ENCODE measurements around the gene TNPO2. TPM values are rescaled to one million over a fixed set of nuclear protein-coding genes. Genes with fewer than 3 reads are reported as not detected.

Gene TNPO2
- total RNA-seq, 1 donor from 2014 or later = 42.7 TPM

GRCh38 chr19:12711187-12711586 lies 12.5 kb downstream of the TNPO2 start:
- TF ChIP-seq CTCF (IDR thresholded peaks at IDR 0.05) = no peak
- H3K36me3 ChIP-seq = peaks cover 95% of the 10 kb centered on the region
- no peaks in the 10 kb centered on the region for H3K27me3 ChIP-seq (ENCODE audit: low read depth)
- H3K4me1 ChIP-seq = no peaks in the 10 kb centered on the region
- ATAC-seq (no peak), DNase-seq (no peak)
- no peak overlapping the region for H3K4me3 ChIP-seq
- intact Hi-C loops (cut with DNase I) = no loop called here
- no peaks in the 10 kb centered on the region for H3K9me3 ChIP-seq
- H3K27ac ChIP-seq = no peak overlapping the region

- H3K27me3 ChIP-seq (ENCODE audit: low read depth) = no peaks in the 10 kb centered on the region
- no peak for TF ChIP-seq CTCF (IDR thresholded peaks at IDR 0.05)
- peaks cover 95% of the 10 kb centered on the region for H3K36me3 ChIP-seq
Measured at GRCh38 chr19:12708641-12709040, 15.1 kb downstream of the TNPO2 start.

GRCh38 chr19:12706332-12706718 lies 17.4 kb downstream of the TNPO2 start:
- H3K36me3 ChIP-seq = peaks cover 100% of the 10 kb centered on the region
- no peaks in the 10 kb centered on the region for H3K27me3 ChIP-seq (ENCODE audit: low read depth)
- no peaks in the 10 kb centered on the region for H3K9me3 ChIP-seq
- H3K27ac ChIP-seq = no peak overlapping the region
- ATAC-seq (no peak), DNase-seq (no peak)
- no peaks in the 10 kb centered on the region for H3K4me1 ChIP-seq
- no peak for TF ChIP-seq CTCF (IDR thresholded peaks at IDR 0.05)
- intact Hi-C loops (cut with DNase I) = no loop called here
- H3K4me3 ChIP-seq = no peak overlapping the region

More at GRCh38 chr19:12708641-12709040, 15.1 kb downstream of the TNPO2 start:
- H3K4me3 ChIP-seq = no peak overlapping the region
- DNase-seq (no peak), ATAC-seq (no peak)
- no peak overlapping the region for H3K27ac ChIP-seq
- H3K4me1 ChIP-seq = no peaks in the 10 kb centered on the region
- intact Hi-C loops (cut with DNase I) = no loop called here
- no peaks in the 10 kb centered on the region for H3K9me3 ChIP-seq

- DNase-seq = no peak
- no peak for ATAC-seq
- intact Hi-C loops (cut with DNase I) = no loop called here
Measured at GRCh38 chr19:12705654-12706331, 17.9 kb downstream of the TNPO2 start.

GRCh38 chr19:12705169-12705568 lies 18.6 kb downstream of the TNPO2 start:
- peaks cover 100% of the 10 kb centered on the region for H3K36me3 ChIP-seq
- no peaks in the 10 kb centered on the region for H3K9me3 ChIP-seq
- H3K27me3 ChIP-seq (ENCODE audit: low read depth) = no peaks in the 10 kb centered on the region
- DNase-seq (no peak), ATAC-seq (no peak)
- H3K27ac ChIP-seq = no peak overlapping the region
- intact Hi-C loops (cut with DNase I) = no loop called here
- no peak for TF ChIP-seq CTCF (IDR thresholded peaks at IDR 0.05)
- no peaks in the 10 kb centered on the region for H3K4me1 ChIP-seq
- H3K4me3 ChIP-seq = no peak overlapping the region

More at GRCh38 chr19:12705654-12706331, 17.9 kb downstream of the TNPO2 start:
- H3K9me3 ChIP-seq = no peaks in the 10 kb centered on the region
- no peaks in the 10 kb centered on the region for H3K4me1 ChIP-seq
- H3K36me3 ChIP-seq = peaks cover 100% of the 10 kb centered on the region
- no peaks in the 10 kb centered on the region for H3K27me3 ChIP-seq (ENCODE audit: low read depth)
- H3K27ac ChIP-seq = no peak overlapping the region
- H3K4me3 ChIP-seq = no peak overlapping the region
- TF ChIP-seq CTCF (IDR thresholded peaks at IDR 0.05) = no peak

Measured in lower lobe of right lung (tissue), 2 donors.